Panc1 (cell line): ENCODE data around the gene MORC2. TPM values are rescaled to one million over a fixed set of nuclear protein-coding genes. Genes with fewer than 3 reads are reported as not detected.

Experiments used
- ATAC-seq: fragments of 200-7000 bp; cut with Tn5 transposase; 2 replicates; pipeline ENCODE4 v1.9.1; 2020; ENCODE audit warnings: mild to moderate bottlenecking, moderate library complexity
- BruUV-seq: library from RNA; stranded (reverse); fragments of 400-500 nt; replicated peaks from 2 replicates; lab custom pipeline; 2021; lab: Mats Ljungman, UMichigan
- CTCF ChIA-PET: fragments of 300-600 bp; sonication (Branson Sonifier 250); formaldehyde crosslinking; loops from one replicate; lab custom pipeline; 2022; ENCODE audit warnings: antibody characterized with exemption; lab: Charles Lee
- POLR2A ChIA-PET: fragments of 300-600 bp; sonication (Branson Sonifier 250); formaldehyde crosslinking; loops from one replicate; lab custom pipeline; 2022; ENCODE audit warnings: antibody characterized with exemption; lab: Charles Lee
- DNase-seq: peaks from one replicate; pipeline ENCODE4 v3.0.0-alpha.2; 2010; ENCODE audit warnings: low read depth, low spot score
- H3K27ac ChIP-seq: 2 replicates; pipeline ENCODE4 v1.5.1; 2011; ENCODE audit warnings: mild to moderate bottlenecking, low read length, inconsistent platforms
- H3K27me3 ChIP-seq: fragments of 200-500 bp; sonication (Bioruptor generic); 2 replicates; pipeline ENCODE4 v1.6.0; 2014; ENCODE audit warnings: low read length, inconsistent platforms; ENCODE audit not compliant: control insufficient read depth, insufficient read depth
- H3K36me3 ChIP-seq: fragments of 200-500 bp; sonication (Bioruptor generic); 2 replicates; pipeline ENCODE4 v1.5.1; 2014; ENCODE audit warnings: inconsistent platforms, mild to moderate bottlenecking, low read length, moderate library complexity; ENCODE audit not compliant: control insufficient read depth, insufficient read depth
- H3K4me1 ChIP-seq: 2 replicates; pipeline ENCODE4 v1.5.1; 2011; ENCODE audit warnings: inconsistent platforms, mild to moderate bottlenecking, low read length, moderate library complexity; ENCODE audit not compliant: control insufficient read depth, insufficient read depth
- H3K4me3 ChIP-seq, 2 experiments: 2 replicates each; pipeline ENCODE4 v1.5.1; 2011 to 2012; ENCODE audit warnings: low read depth in 2 of 2, low read length in 2 of 2, mild to moderate bottlenecking in 2 of 2, inconsistent platforms in 1 of 2, moderate library complexity in 1 of 2
- H3K9me3 ChIP-seq: fragments of 200-500 bp; sonication (Bioruptor generic); 2 replicates; pipeline ENCODE4 v1.5.1; 2014; ENCODE audit warnings: low read depth, mild to moderate bottlenecking, inconsistent platforms, low read length, moderate library complexity; ENCODE audit not compliant: control insufficient read depth, insufficient read depth
- POLR2AphosphoS5 ChIP-seq: IDR thresholded peaks from 2 replicates; pipeline ENCODE4 v1.6.1; 2012; ENCODE audit warnings: mild to moderate bottlenecking, low read depth, low read length, moderate library complexity
- SIN3A ChIP-seq: IDR thresholded peaks from 2 replicates; pipeline ENCODE4 v1.6.1; 2012; ENCODE audit warnings: low read depth, mild to moderate bottlenecking, low read length, moderate library complexity, borderline replicate concordance; ENCODE audit not compliant: insufficient read depth
- TCF7L2 ChIP-seq: IDR thresholded peaks from 2 replicates; pipeline ENCODE4 v1.6.1; 2011; ENCODE audit warnings: mild to moderate bottlenecking, low read depth, low read length, inconsistent platforms
- in situ Hi-C: cut with HindIII; loops from 2 replicates; pipeline ENCODE4 v1.10.0; 2016; ENCODE audit warnings: low sequenced_read_pairs, low pct_unique_long_range_greater_than_20kb
- intact Hi-C: fragments of 100-400 bp; cut with micrococcal nuclease; formaldehyde crosslinking; loops from one replicate; pipeline ENCODE4 v1.10.0; 2022; ENCODE audit not compliant: unreplicated experiment
- total RNA-seq: library from RNA; stranded (reverse); gene quantifications from one replicate; pipeline ENCODE4 v1.2.1, GENCODE V29; 2021; ENCODE audit not compliant: unreplicated experiment
- TF ChIP-seq, protein P1 (sequence below): fragments of 450-650 bp; IDR thresholded peaks from 2 replicates; pipeline ENCODE4 v1.5.1; 2017; ENCODE audit warnings: mild to moderate bottlenecking
- TF ChIP-seq, protein P2 (sequence below), 2 experiments: IDR thresholded peaks; 2 replicates each; pipeline ENCODE4 v1.6.1; 2011 to 2012; ENCODE audit warnings: low read depth in 2 of 2, control low read depth in 1 of 2, low read length in 1 of 2, mild to moderate bottlenecking in 1 of 2, moderate library complexity in 1 of 2; ENCODE audit not compliant: insufficient read depth in 1 of 2

MORC2 gene
- total RNA-seq, 1 experiment from 2014 or later = 31.5 TPM

DNA sequence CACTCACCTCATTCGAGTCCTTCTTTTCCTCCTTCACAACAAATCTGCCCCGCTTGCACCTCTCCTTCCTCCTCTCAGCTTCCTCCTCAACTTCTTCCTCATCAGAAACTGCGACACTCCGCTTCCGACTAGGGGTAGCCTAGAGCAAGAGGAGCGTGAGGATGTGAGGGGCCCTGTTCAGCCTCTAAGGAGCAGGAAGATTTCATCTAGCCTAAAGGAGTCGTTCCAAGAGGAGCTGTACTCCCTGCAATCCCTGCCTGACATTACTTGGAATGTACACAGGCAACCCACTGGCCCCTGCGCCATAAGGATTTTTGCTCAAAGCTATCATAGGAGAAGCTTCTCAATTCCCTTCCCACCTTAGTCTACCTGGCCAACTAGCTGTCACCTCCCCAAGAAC is 34.5 kb downstream of the MORC2 start:
- H3K4me3 ChIP-seq = no peak overlapping the region
- ChIA-PET POLR2A (no interaction called here), CTCF (no interaction called here)
- no peaks in the 10 kb centered on the region for H3K9me3 ChIP-seq
- ATAC-seq (no peak), DNase-seq (no peak)
- H3K36me3 ChIP-seq = peaks cover 11% of the 10 kb centered on the region
- TF ChIP-seq, protein P1, sequence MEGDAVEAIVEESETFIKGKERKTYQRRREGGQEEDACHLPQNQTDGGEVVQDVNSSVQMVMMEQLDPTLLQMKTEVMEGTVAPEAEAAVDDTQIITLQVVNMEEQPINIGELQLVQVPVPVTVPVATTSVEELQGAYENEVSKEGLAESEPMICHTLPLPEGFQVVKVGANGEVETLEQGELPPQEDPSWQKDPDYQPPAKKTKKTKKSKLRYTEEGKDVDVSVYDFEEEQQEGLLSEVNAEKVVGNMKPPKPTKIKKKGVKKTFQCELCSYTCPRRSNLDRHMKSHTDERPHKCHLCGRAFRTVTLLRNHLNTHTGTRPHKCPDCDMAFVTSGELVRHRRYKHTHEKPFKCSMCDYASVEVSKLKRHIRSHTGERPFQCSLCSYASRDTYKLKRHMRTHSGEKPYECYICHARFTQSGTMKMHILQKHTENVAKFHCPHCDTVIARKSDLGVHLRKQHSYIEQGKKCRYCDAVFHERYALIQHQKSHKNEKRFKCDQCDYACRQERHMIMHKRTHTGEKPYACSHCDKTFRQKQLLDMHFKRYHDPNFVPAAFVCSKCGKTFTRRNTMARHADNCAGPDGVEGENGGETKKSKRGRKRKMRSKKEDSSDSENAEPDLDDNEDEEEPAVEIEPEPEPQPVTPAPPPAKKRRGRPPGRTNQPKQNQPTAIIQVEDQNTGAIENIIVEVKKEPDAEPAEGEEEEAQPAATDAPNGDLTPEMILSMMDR = no peak
- no peak for TF ChIP-seq POLR2AphosphoS5
- TF ChIP-seq, protein P2, sequence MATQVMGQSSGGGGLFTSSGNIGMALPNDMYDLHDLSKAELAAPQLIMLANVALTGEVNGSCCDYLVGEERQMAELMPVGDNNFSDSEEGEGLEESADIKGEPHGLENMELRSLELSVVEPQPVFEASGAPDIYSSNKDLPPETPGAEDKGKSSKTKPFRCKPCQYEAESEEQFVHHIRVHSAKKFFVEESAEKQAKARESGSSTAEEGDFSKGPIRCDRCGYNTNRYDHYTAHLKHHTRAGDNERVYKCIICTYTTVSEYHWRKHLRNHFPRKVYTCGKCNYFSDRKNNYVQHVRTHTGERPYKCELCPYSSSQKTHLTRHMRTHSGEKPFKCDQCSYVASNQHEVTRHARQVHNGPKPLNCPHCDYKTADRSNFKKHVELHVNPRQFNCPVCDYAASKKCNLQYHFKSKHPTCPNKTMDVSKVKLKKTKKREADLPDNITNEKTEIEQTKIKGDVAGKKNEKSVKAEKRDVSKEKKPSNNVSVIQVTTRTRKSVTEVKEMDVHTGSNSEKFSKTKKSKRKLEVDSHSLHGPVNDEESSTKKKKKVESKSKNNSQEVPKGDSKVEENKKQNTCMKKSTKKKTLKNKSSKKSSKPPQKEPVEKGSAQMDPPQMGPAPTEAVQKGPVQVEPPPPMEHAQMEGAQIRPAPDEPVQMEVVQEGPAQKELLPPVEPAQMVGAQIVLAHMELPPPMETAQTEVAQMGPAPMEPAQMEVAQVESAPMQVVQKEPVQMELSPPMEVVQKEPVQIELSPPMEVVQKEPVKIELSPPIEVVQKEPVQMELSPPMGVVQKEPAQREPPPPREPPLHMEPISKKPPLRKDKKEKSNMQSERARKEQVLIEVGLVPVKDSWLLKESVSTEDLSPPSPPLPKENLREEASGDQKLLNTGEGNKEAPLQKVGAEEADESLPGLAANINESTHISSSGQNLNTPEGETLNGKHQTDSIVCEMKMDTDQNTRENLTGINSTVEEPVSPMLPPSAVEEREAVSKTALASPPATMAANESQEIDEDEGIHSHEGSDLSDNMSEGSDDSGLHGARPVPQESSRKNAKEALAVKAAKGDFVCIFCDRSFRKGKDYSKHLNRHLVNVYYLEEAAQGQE (IDR thresholded peaks at IDR 0.05; ENCODE audit: insufficient read depth in 1 of 2, low read depth in 2 of 2, low read length in 1 of 2) = no peak
- TF ChIP-seq SIN3A = no peak
- TF ChIP-seq TCF7L2 = no peak
- H3K27me3 ChIP-seq = no peaks in the 10 kb centered on the region
- H3K27ac ChIP-seq = no peak overlapping the region
- in situ Hi-C loops = no loop called here
- no peaks in the 10 kb centered on the region for H3K4me1 ChIP-seq
- intact Hi-C loops = no loop called here
- BruUV-seq = no TSS peak

- Histone ChIP-seq H3K4me3 (no peak overlapping the region), H3K27me3 (no peaks in the 10 kb centered on the region), H3K36me3 (peaks cover 13% of the 10 kb centered on the region), H3K9me3 (no peaks in the 10 kb centered on the region), H3K27ac (no peak overlapping the region), H3K4me1 (no peaks in the 10 kb centered on the region)
- POLR2A ChIA-PET = no interaction called here
- CTCF ChIA-PET = no interaction called here
- TF ChIP-seq, protein P1 = no peak
- TF ChIP-seq, protein P2 (IDR thresholded peaks at IDR 0.05; ENCODE audit: insufficient read depth in 1 of 2, low read depth in 2 of 2, low read length in 1 of 2) = peak; percentile 27 to 53; a peak in 1 of 4 replicates
- in situ Hi-C loops = no loop called here
- DNase-seq = no peak
- no TSS peak for BruUV-seq
- intact Hi-C loops = no loop called here
- ATAC-seq = no peak
Measured at GRCh38 chr22:30933457-30933856, 35.1 kb downstream of the MORC2 start.
